B cell (primary cell): Measurements from ENCODE around the gene PCSK6. TPM values are rescaled to one million over a fixed set of nuclear protein-coding genes. Genes with fewer than 3 reads are reported as not detected.
A peak's percentile ranks its signal among the peaks of the same experiment; 100 is the strongest.

Source experiments
- ATAC-seq: fragments of 200-7000 bp; cut with Tn5 transposase; one replicate; pipeline ENCODE4 v1.10.0; 2021; ENCODE audit warnings: low read depth, mild to moderate bottlenecking, moderate number of reproducible peaks, moderate library complexity
- CTCF ChIA-PET: fragments of 350-600 bp; sonication (Branson Sonifier 250); formaldehyde crosslinking; loops from one replicate; lab custom pipeline; 2021; ENCODE audit warnings: antibody characterized with exemption, inconsistent platforms; lab: Charles Lee
- POLR2A ChIA-PET: fragments of 350-600 bp; sonication (Branson Sonifier 250); formaldehyde crosslinking; loops from one replicate; lab custom pipeline; 2021; ENCODE audit warnings: antibody characterized with exemption; lab: Charles Lee
- DNase-seq: peaks from one replicate; pipeline ENCODE4 v3.0.0; 2013
- H2AFZ ChIP-seq: 2 replicates; pipeline ENCODE4 v1.6.1; 2012; ENCODE audit warnings: mild to moderate bottlenecking, low read depth, low read length; ENCODE audit not compliant: insufficient read depth, poor library complexity, severe bottlenecking
- H3K27ac ChIP-seq, 2 donors: 1 replicate in 1 of 2; 2 replicates in 1 of 2; pipeline ENCODE4 v1.5.1; 2012 to 2013; ENCODE audit warnings: low read length in 2 of 2, mild to moderate bottlenecking in 2 of 2, moderate library complexity in 1 of 2
- H3K27me3 ChIP-seq, 4 experiments: fragments of 200-600 bp in 1 of 4; sonication (generic) in 1 of 4; replicated peaks in 1 of 4; 1 replicate in 2 of 4; 2 replicates in 2 of 4; pipeline versions ENCODE4 v1.6.1 to v1.7.0; 2013 to 2016; ENCODE audit warnings: low read length in 3 of 4, mild to moderate bottlenecking in 2 of 4, mixed read lengths in 1 of 4, moderate library complexity in 1 of 4; ENCODE audit not compliant: insufficient read depth in 4 of 4, control insufficient read depth in 3 of 4; ENCODE audit errors: control extremely low read depth in 1 of 4
- H3K36me3 ChIP-seq, 2 experiments: replicated peaks in 1 of 2; 1 replicate in 1 of 2; 2 replicates in 1 of 2; pipeline versions ENCODE4 v1.6.1 to v1.7.1; 2013; ENCODE audit warnings: low read length in 1 of 2; ENCODE audit not compliant: insufficient read depth in 2 of 2, control insufficient read depth in 1 of 2; ENCODE audit errors: control extremely low read depth in 1 of 2, extremely low read depth in 1 of 2
- H3K4me1 ChIP-seq, 2 donors: fragments of 200-600 bp in 1 of 2; sonication (generic) in 1 of 2; 1 replicate in 1 of 2; 2 replicates in 1 of 2; pipeline versions ENCODE4 v1.5.1 to v1.6.1; 2013 to 2017; ENCODE audit warnings: low read length in 2 of 2; ENCODE audit not compliant: control insufficient read depth in 2 of 2, insufficient read depth in 2 of 2
- H3K4me2 ChIP-seq: replicated peaks from 2 replicates; pipeline ENCODE3; 2012; ENCODE audit warnings: mild to moderate bottlenecking, low read depth, low read length; ENCODE audit not compliant: poor library complexity, severe bottlenecking
- H3K4me3 ChIP-seq, 5 experiments: fragments of 200-600 bp in 1 of 5; sonication (generic) in 1 of 5; 1 replicate in 3 of 5; 2 replicates in 2 of 5; pipeline versions ENCODE4 v1.5.1 to v1.7.0; 2011 to 2016; ENCODE audit warnings: low read length in 4 of 5, mild to moderate bottlenecking in 4 of 5, low read depth in 2 of 5, control low read depth in 1 of 5, moderate library complexity in 1 of 5; ENCODE audit not compliant: insufficient read depth in 1 of 5; ENCODE audit errors: control extremely low read depth in 1 of 5, extremely low read depth in 1 of 5
- H3K79me2 ChIP-seq: fragments of 200-600 bp; sonication (generic); one replicate; pipeline ENCODE4 v1.6.0; 2016; ENCODE audit warnings: low read length; ENCODE audit not compliant: control insufficient read depth, insufficient read depth
- H3K9ac ChIP-seq: fragments of 200-600 bp; sonication (generic); 2 replicates; pipeline ENCODE4 v1.6.1; 2017; ENCODE audit warnings: mild to moderate bottlenecking, low read length, moderate library complexity
- H3K9me3 ChIP-seq, 3 donors: one replicate each; pipeline versions ENCODE4 v1.6.1 to v1.7.1; 2013; ENCODE audit warnings: low read length in 2 of 3; ENCODE audit not compliant: control insufficient read depth in 2 of 3, insufficient read depth in 1 of 3; ENCODE audit errors: control extremely low read depth in 1 of 3
- H4K20me1 ChIP-seq: 2 replicates; pipeline ENCODE4 v1.6.0; 2012; ENCODE audit warnings: mild to moderate bottlenecking, low read length; ENCODE audit not compliant: insufficient read depth, control insufficient read depth, poor library complexity, severe bottlenecking
- H3K27ac Mint-ChIP-seq: one replicate; pipeline ENCODE4 v1.8.0; 2021; ENCODE audit warnings: mixed read lengths
- H3K27me3 Mint-ChIP-seq: one replicate; pipeline ENCODE4 v1.8.0; 2021; ENCODE audit warnings: mixed read lengths
- H3K4me1 Mint-ChIP-seq: one replicate; pipeline ENCODE4 v1.8.0; 2021; ENCODE audit warnings: mixed read lengths
- H3K4me3 Mint-ChIP-seq: one replicate; pipeline ENCODE4 v1.8.0; 2021; ENCODE audit warnings: mixed read lengths
- H3K9me3 Mint-ChIP-seq: one replicate; pipeline ENCODE4 v1.8.0; 2022; ENCODE audit warnings: mixed read lengths; ENCODE audit not compliant: insufficient read depth
- EZH2 ChIP-seq: IDR thresholded peaks from 2 replicates; pipeline ENCODE4 v1.6.1; 2012; ENCODE audit warnings: borderline replicate concordance, low read depth, mild to moderate bottlenecking, moderate library complexity, low read length; ENCODE audit not compliant: insufficient read depth, poor library complexity, severe bottlenecking
- WGBS: methylation state at CpG from one replicate; pipeline ENCODE4 v1.1.5; 2013; ENCODE audit warnings: missing lambda C conversion rate; ENCODE audit not compliant: insufficient coverage; 5-methylcytosine and 5-hydroxymethylcytosine counted together
- intact Hi-C: fragments of 100-400 bp; cut with micrococcal nuclease; formaldehyde crosslinking; loops from one replicate; pipeline ENCODE4 v1.10.0; 2022
- polyA plus RNA-seq: library from polyadenylated mRNA; depleted of rRNA; stranded (reverse); fragments of >200 nt; gene quantifications from 2 replicates; pipeline ENCODE4 v1.2.3, GENCODE V29; 2012
- total RNA-seq, 2 donors: library from RNA; stranded (reverse); fragments of 120-200 nt in 1 of 2; gene quantifications; 1 replicate in 1 of 2; 2 replicates in 1 of 2; pipeline versions ENCODE4 v1.2.3 to v1.2.4, GENCODE V29; 2013 to 2022
- TF ChIP-seq, protein P1 (sequence below): fragments of 200-600 bp; IDR thresholded peaks from one replicate; pipeline ENCODE4 v1.8.0; 2022; ENCODE audit warnings: antibody characterized with exemption, mild to moderate bottlenecking

The PCSK6 gene
- total and polyA plus RNA-seq, 2 donors (not counting 1 experiment from before 2014, with no cell fraction given) = 0.66 to 1.6 TPM

DNA sequence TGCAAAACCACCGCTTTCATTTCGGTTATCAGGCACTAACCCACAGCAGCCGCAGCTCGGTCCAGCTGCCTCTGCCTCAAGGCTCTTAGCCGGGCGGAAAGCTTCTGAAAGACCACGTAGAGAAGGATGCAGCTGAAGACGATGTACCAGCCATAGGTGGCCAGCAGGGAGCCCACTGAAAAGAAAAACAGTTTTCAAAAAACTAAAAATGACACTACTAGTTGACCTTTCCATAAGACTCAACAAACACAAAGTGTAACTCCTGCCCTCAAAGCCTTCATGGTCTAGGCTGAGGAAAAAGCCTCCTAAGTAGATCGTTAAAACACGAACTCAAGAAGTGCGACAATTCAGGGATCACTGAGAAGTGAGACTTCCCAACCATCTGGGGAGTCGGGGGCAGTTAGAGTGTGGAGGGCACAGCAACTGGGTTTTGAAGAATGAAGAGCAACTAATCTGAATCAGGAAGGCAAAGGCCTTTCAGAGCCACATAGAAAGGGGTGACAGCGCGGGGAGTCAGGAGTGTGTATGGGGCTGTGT, 212.9 kb downstream of the PCSK6 start:
- H3K9me3 Mint-ChIP-seq = no peaks in the 10 kb centered on the region
- H3K4me3 Mint-ChIP-seq = peak overlapping the region; percentile 96
- H4K20me1 ChIP-seq = no peaks in the 10 kb centered on the region
- peak overlapping the region; percentile 81 for H3K9ac ChIP-seq
- peak overlapping the region; percentile 84 for H3K27ac Mint-ChIP-seq
- no peaks in the 10 kb centered on the region for H3K27me3 ChIP-seq
- DNase-seq (peak; percentile 37), ATAC-seq (no peak)
- peaks cover 12% of the 10 kb centered on the region for H3K4me1 Mint-ChIP-seq
- peak overlapping the region; percentile 19 to 96 (median 84) for H3K4me3 ChIP-seq
- H3K4me1 ChIP-seq = peaks cover 10 to 20% of the 10 kb centered on the region in 2 donors
- H3K9me3 ChIP-seq = no peaks in the 10 kb centered on the region
- peaks cover 7 to 49% of the 10 kb centered on the region in 2 experiments for H3K36me3 ChIP-seq
- intact Hi-C loops = loop anchor here (1.0 kb wide), 3 partner anchors 18 to 188 kb away; partner anchors contain the start of gene CHSY1
- H3K27ac ChIP-seq = peak overlapping the region; percentile 39 to 85
- CTCF ChIA-PET = interaction anchor here (0.7 to 4.3 kb wide), 5 partner anchors 9 to 753 kb away, joined by 3 to 19 read pairs (median 7); partner anchors contain the start of gene SNRPA1
- TF ChIP-seq EZH2 = no peak
- TF ChIP-seq, protein P1, sequence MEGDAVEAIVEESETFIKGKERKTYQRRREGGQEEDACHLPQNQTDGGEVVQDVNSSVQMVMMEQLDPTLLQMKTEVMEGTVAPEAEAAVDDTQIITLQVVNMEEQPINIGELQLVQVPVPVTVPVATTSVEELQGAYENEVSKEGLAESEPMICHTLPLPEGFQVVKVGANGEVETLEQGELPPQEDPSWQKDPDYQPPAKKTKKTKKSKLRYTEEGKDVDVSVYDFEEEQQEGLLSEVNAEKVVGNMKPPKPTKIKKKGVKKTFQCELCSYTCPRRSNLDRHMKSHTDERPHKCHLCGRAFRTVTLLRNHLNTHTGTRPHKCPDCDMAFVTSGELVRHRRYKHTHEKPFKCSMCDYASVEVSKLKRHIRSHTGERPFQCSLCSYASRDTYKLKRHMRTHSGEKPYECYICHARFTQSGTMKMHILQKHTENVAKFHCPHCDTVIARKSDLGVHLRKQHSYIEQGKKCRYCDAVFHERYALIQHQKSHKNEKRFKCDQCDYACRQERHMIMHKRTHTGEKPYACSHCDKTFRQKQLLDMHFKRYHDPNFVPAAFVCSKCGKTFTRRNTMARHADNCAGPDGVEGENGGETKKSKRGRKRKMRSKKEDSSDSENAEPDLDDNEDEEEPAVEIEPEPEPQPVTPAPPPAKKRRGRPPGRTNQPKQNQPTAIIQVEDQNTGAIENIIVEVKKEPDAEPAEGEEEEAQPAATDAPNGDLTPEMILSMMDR = no peak
- no peaks in the 10 kb centered on the region for H3K27me3 Mint-ChIP-seq
- H3K79me2 ChIP-seq = peaks cover 19% of the 10 kb centered on the region
- peak overlapping the region; percentile 89 for H2AFZ ChIP-seq
- POLR2A ChIA-PET = no interaction called here
- peak overlapping the region; percentile 76 for H3K4me2 ChIP-seq
- WGBS = 36% methylated on average over 10 of the region's 14 CpGs

DNA sequence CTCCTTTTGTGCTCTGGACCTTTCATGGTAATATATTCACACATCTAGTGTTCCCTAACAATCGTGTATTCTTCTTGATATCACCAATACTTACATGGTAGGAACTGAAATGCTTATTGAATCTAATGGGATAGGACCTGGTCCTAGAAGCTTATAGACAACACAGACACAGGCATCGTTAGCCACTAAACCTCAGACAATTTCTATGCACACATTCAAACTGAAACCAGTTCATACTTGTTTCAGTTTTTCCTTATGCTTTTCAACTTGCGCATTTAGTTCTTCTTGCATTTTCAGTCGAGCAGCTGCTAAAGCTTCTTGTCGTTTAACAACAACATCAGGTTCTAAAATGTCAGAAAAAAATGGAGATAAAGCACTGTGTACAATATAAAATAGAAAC, 214.5 kb downstream of the PCSK6 start:
- Mint-ChIP-seq H3K9me3 (no peaks in the 10 kb centered on the region), H3K4me1 (peaks cover 12% of the 10 kb centered on the region), H3K4me3 (no peak overlapping the region), H3K27me3 (no peaks in the 10 kb centered on the region), H3K27ac (no peak overlapping the region)
- Histone ChIP-seq H4K20me1 (no peaks in the 10 kb centered on the region), H3K79me2 (peaks cover 19% of the 10 kb centered on the region), H2AFZ (no peak overlapping the region), H3K36me3 (peaks cover 4 to 50% of the 10 kb centered on the region in 2 experiments), H3K4me1 (peaks cover 10 to 20% of the 10 kb centered on the region in 2 donors), H3K9me3 (no peaks in the 10 kb centered on the region), H3K27me3 (no peaks in the 10 kb centered on the region), H3K4me2 (no peak overlapping the region), H3K4me3 (no peak overlapping the region), H3K9ac (no peak overlapping the region), H3K27ac (no peak overlapping the region)
- WGBS = no CpG with 5 or more reads among the region's 5 CpGs
- DNase-seq = no peak
- POLR2A ChIA-PET = no interaction called here
- CTCF ChIA-PET = interaction anchor here (0.8 to 4.3 kb wide), 4 partner anchors 11 to 23 kb away, joined by 3 to 19 read pairs (median 6); partner anchors contain the start of gene CHSY1
- no peak for ATAC-seq
- intact Hi-C loops = no loop called here
- TF ChIP-seq EZH2 = no peak
- TF ChIP-seq, protein P1 = no peak
